Transverse colon (tissue), 3 donors: ENCODE results near the gene ZNF124.

Experiments
- CTCF ChIP-seq, 5 experiments: fragments of 200-600 bp in 3 of 5; fragments of 450-650 bp in 2 of 5; sonication (generic) in 3 of 5; IDR thresholded peaks; 1 replicate in 2 of 5; 2 replicates in 3 of 5; pipeline ENCODE4 v1.5.1; 2016 to 2017; ENCODE audit warnings: antibody characterized with exemption in 5 of 5, inconsistent platforms in 3 of 5, mild to moderate bottlenecking in 2 of 5, moderate library complexity in 1 of 5
- EP300 ChIP-seq: sonication (generic); formaldehyde crosslinking; IDR thresholded peaks from one replicate; pipeline ENCODE4 v1.6.1; 2017; ENCODE audit warnings: antibody characterized with exemption, low read depth

GRCh38 chr1:247185667-247186066 lies 13.8 kb upstream of the ZNF124 start:
- TF ChIP-seq CTCF (IDR thresholded peaks at IDR 0.05) = no peak
- no peak for TF ChIP-seq EP300
